Transverse colon (tissue), 4 donors: ENCODE measurements around the gene IQSEC3. TPM values are rescaled to one million over a fixed set of nuclear protein-coding genes. Genes with fewer than 3 reads are reported as not detected.

ENCODE experiments used
- DNase-seq: peaks from one replicate; pipeline ENCODE4 v3.0.0-alpha.2; 2019
- H3K27ac ChIP-seq, 4 donors: fragments of 200-600 bp; sonication (generic); 2 replicates each; pipeline ENCODE4 v1.5.1; 2016 to 2018; ENCODE audit warnings: inconsistent platforms in 4 of 4
- H3K27me3 ChIP-seq: fragments of 200-600 bp; sonication (generic); 2 replicates; pipeline ENCODE4 v1.5.1; 2017; ENCODE audit warnings: inconsistent platforms
- H3K36me3 ChIP-seq, 4 donors: fragments of 200-600 bp; sonication (generic); 2 replicates each; pipeline ENCODE4 v1.5.1; 2017 to 2019; ENCODE audit warnings: inconsistent platforms in 4 of 4
- H3K4me1 ChIP-seq, 4 donors: fragments of 200-600 bp; sonication (generic); 2 replicates each; pipeline ENCODE4 v1.5.1; 2017 to 2020; ENCODE audit warnings: inconsistent platforms in 4 of 4
- H3K4me3 ChIP-seq, 4 donors: fragments of 200-600 bp; sonication (generic); 1 replicate in 1 of 4; 2 replicates in 3 of 4; pipeline versions ENCODE4 v1.5.1 to v1.6.1; 2017 to 2019; ENCODE audit warnings: inconsistent platforms in 4 of 4
- H3K9me3 ChIP-seq, 2 donors: fragments of 200-600 bp; sonication (generic); 2 replicates each; pipeline ENCODE4 v1.5.1; 2017 to 2019; ENCODE audit warnings: inconsistent platforms in 2 of 2
- EP300 ChIP-seq: sonication (generic); formaldehyde crosslinking; IDR thresholded peaks from one replicate; pipeline ENCODE4 v1.6.1; 2017; ENCODE audit warnings: antibody characterized with exemption, low read depth
- POLR2A ChIP-seq: fragments of 450-650 bp; IDR thresholded peaks from one replicate; pipeline ENCODE4 v1.6.1; 2016; ENCODE audit warnings: antibody characterized with exemption, mild to moderate bottlenecking, moderate library complexity
- POLR2AphosphoS5 ChIP-seq, 3 donors: sonication (generic); formaldehyde crosslinking; IDR thresholded peaks; one replicate each; pipeline ENCODE4 v1.6.1; 2016; ENCODE audit warnings: antibody characterized with exemption in 3 of 3
- WGBS, 2 donors: methylation state at CpG; one replicate each; pipeline ENCODE4 v1.1.5; 2018; ENCODE audit warnings: low coverage in 1 of 2; 5-methylcytosine and 5-hydroxymethylcytosine counted together
- in situ Hi-C, 4 donors: fragments of 200-750 bp; cut with MboI; loops; one replicate each; pipeline versions ENCODE4 v1.15.0 to v1.15.1; 2017; ENCODE audit warnings: low sequenced_read_pairs in 3 of 4, low pct_ligation_motif_present in 1 of 4, low pct_unique_long_range_greater_than_20kb in 1 of 4
- intact Hi-C: fragments of 100-400 bp; cut with DNase I; formaldehyde crosslinking; loops from one replicate; pipeline ENCODE4 v1.15.1; 2023; ENCODE audit warnings: low total_unique reads
- total RNA-seq, 4 donors: library from RNA; depleted of rRNA; stranded (reverse); fragments of >200 nt; gene quantifications; one replicate each; pipeline ENCODE4 v1.1.0, GENCODE V29; 2016
- TF ChIP-seq, protein P1 (sequence below), 5 experiments: fragments of 200-600 bp in 3 of 5; fragments of 450-650 bp in 2 of 5; sonication (generic) in 3 of 5; IDR thresholded peaks; 1 replicate in 2 of 5; 2 replicates in 3 of 5; pipeline ENCODE4 v1.5.1; 2016 to 2017; ENCODE audit warnings: antibody characterized with exemption in 5 of 5, inconsistent platforms in 3 of 5, mild to moderate bottlenecking in 2 of 5, moderate library complexity in 1 of 5

IQSEC3 gene
- total RNA-seq, 4 donors from 2014 or later = 0.16 to 35.4 (median 0.27) TPM; not detected in 1

GRCh38 chr12:207804-208203, 141.2 kb downstream of the IQSEC3 start:
- WGBS, 2 donors = 80 to 81% methylated on average over 1 to 10 of the region's 10 CpGs
- Histone ChIP-seq H3K36me3 (no peaks in the 10 kb centered on the region), H3K4me1 (peaks cover 4 to 22% (median 11%) of the 10 kb centered on the region in 4 donors), H3K9me3 (no peaks in the 10 kb centered on the region), H3K27me3 (peaks cover 36% of the 10 kb centered on the region), H3K4me3 (no peak overlapping the region), H3K27ac (no peak overlapping the region)
- intact Hi-C loops (no loop called here), in situ Hi-C loops (no loop called here)
- no peak for TF ChIP-seq POLR2A
- TF ChIP-seq, protein P1, sequence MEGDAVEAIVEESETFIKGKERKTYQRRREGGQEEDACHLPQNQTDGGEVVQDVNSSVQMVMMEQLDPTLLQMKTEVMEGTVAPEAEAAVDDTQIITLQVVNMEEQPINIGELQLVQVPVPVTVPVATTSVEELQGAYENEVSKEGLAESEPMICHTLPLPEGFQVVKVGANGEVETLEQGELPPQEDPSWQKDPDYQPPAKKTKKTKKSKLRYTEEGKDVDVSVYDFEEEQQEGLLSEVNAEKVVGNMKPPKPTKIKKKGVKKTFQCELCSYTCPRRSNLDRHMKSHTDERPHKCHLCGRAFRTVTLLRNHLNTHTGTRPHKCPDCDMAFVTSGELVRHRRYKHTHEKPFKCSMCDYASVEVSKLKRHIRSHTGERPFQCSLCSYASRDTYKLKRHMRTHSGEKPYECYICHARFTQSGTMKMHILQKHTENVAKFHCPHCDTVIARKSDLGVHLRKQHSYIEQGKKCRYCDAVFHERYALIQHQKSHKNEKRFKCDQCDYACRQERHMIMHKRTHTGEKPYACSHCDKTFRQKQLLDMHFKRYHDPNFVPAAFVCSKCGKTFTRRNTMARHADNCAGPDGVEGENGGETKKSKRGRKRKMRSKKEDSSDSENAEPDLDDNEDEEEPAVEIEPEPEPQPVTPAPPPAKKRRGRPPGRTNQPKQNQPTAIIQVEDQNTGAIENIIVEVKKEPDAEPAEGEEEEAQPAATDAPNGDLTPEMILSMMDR (IDR thresholded peaks at IDR 0.05) = no peak
- DNase-seq = no peak

- no peak for TF ChIP-seq POLR2A
- no peak for TF ChIP-seq EP300
- TF ChIP-seq, protein P1 (IDR thresholded peaks at IDR 0.05) = no peak
- TF ChIP-seq POLR2AphosphoS5 (IDR thresholded peaks at IDR 0.05) = no peak
- in situ Hi-C loops = no loop called here
- intact Hi-C loops = no loop called here
- DNase-seq = no peak
- peaks cover 5 to 29% (median 17%) of the 10 kb centered on the region in 4 donors for H3K4me1 ChIP-seq
- peaks cover 27% of the 10 kb centered on the region for H3K27me3 ChIP-seq
- H3K4me3 ChIP-seq = no peak overlapping the region
- 69 to 83% methylated on average over 4 of the region's 4 CpGs for WGBS, 2 donors
- no peaks in the 10 kb centered on the region for H3K9me3 ChIP-seq
- no peak overlapping the region for H3K27ac ChIP-seq
- no peaks in the 10 kb centered on the region for H3K36me3 ChIP-seq
These were observed 142.2 kb downstream of the IQSEC3 start for GRCh38 chr12:208813-209212.

DNA sequence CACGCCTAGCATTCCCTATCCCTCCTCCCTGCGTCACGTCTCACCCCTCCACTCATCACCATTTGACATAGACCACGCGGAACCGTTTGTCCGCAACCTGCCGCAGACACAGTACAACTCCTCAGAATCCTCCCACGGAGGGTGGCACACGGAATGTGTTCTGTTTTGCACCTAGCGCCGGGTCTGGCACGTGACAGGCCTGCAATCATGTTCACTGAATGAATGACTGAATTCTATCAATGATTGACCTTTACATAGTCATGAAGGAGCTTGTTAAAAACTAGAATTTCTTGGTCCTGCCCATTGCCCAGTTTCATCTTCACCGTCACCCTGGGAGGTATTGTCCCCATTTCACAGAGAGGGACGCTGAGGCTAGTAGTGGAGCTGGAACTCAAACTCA, 142.7 kb downstream of the IQSEC3 start:
- Histone ChIP-seq H3K9me3 (no peaks in the 10 kb centered on the region), H3K4me1 (peaks cover 5 to 24% (median 16%) of the 10 kb centered on the region in 4 donors), H3K27me3 (peaks cover 25% of the 10 kb centered on the region), H3K27ac (no peak overlapping the region), H3K36me3 (no peaks in the 10 kb centered on the region), H3K4me3 (no peak overlapping the region)
- in situ Hi-C loops = no loop called here
- no peak for DNase-seq
- 73 to 78% methylated on average over 11 to 15 of the region's 15 CpGs for WGBS, 2 donors
- intact Hi-C loops = no loop called here
- no peak for TF ChIP-seq POLR2A
- no peak for TF ChIP-seq POLR2AphosphoS5 (IDR thresholded peaks at IDR 0.05)
- TF ChIP-seq, protein P1 (IDR thresholded peaks at IDR 0.05) = no peak
- no peak for TF ChIP-seq EP300

- Histone ChIP-seq H3K4me1 (peaks cover 5 to 24% (median 16%) of the 10 kb centered on the region in 4 donors), H3K9me3 (no peaks in the 10 kb centered on the region), H3K4me3 (no peak overlapping the region), H3K27ac (no peak overlapping the region), H3K27me3 (peaks cover 25% of the 10 kb centered on the region), H3K36me3 (no peaks in the 10 kb centered on the region)
- intact Hi-C loops = no loop called here
- WGBS, 2 donors = 91% methylated on average over 6 to 12 of the region's 12 CpGs
- in situ Hi-C loops = no loop called here
- TF ChIP-seq EP300 = no peak
- no peak for TF ChIP-seq POLR2AphosphoS5 (IDR thresholded peaks at IDR 0.05)
- TF ChIP-seq, protein P1 (IDR thresholded peaks at IDR 0.05) = no peak
- no peak for TF ChIP-seq POLR2A
- no peak for DNase-seq
These were observed 143.3 kb downstream of the IQSEC3 start for GRCh38 chr12:209851-210250.
